Uterus (tissue), 4 donors: ENCODE data around the gene SKI. TPM values are rescaled to one million over a fixed set of nuclear protein-coding genes. Genes with fewer than 3 reads are reported as not detected.

Experiments used
- DNase-seq, 2 donors: peaks; one replicate each; pipeline ENCODE4 v3.0.0-alpha.2; 2019 to 2020
- H3K27ac ChIP-seq, 2 donors: fragments of 200-600 bp; sonication (generic); 1 replicate in 1 of 2; 2 replicates in 1 of 2; pipeline ENCODE4 v1.5.1; 2016 to 2018
- H3K27me3 ChIP-seq, 2 donors: fragments of 200-600 bp; sonication (generic); one replicate each; pipeline ENCODE4 v1.5.1; 2018 to 2019; ENCODE audit warnings: control low read depth in 1 of 2
- H3K36me3 ChIP-seq, 2 donors: fragments of 200-600 bp; sonication (generic); one replicate each; pipeline ENCODE4 v1.5.1; 2019; ENCODE audit warnings: control low read depth in 1 of 2
- H3K4me1 ChIP-seq, 2 donors: fragments of 200-600 bp; sonication (generic); one replicate each; pipeline ENCODE4 v1.5.1; 2018 to 2019; ENCODE audit warnings: control low read depth in 1 of 2
- H3K4me3 ChIP-seq, 2 donors: fragments of 200-600 bp; sonication (generic); 1 replicate in 1 of 2; 2 replicates in 1 of 2; pipeline ENCODE4 v1.5.1; 2018 to 2019; ENCODE audit warnings: mild to moderate bottlenecking in 1 of 2
- H3K9me3 ChIP-seq, 2 donors: fragments of 200-600 bp; sonication (generic); one replicate each; pipeline ENCODE4 v1.5.1; 2019; ENCODE audit warnings: control low read depth in 1 of 2
- POLR2A ChIP-seq, 2 donors: fragments of 450-650 bp; IDR thresholded peaks; one replicate each; pipeline ENCODE4 v1.6.1; 2016; ENCODE audit warnings: antibody characterized with exemption in 2 of 2, mild to moderate bottlenecking in 1 of 2, moderate library complexity in 1 of 2
- intact Hi-C: fragments of 100-400 bp; cut with DNase I; formaldehyde crosslinking; loops from one replicate; pipeline ENCODE4 v1.15.1; 2023; ENCODE audit warnings: low total_unique reads
- total RNA-seq, 4 donors: library from RNA; depleted of rRNA in 3 of 4; stranded (reverse); fragments of >200 nt in 3 of 4; gene quantifications; one replicate each; pipeline versions ENCODE4 v1.1.0 to v1.2.4, GENCODE V29; 2014 to 2023
- TF ChIP-seq, protein P1 (sequence below), 4 experiments: fragments of 200-600 bp in 2 of 4; fragments of 450-650 bp in 2 of 4; sonication (generic) in 2 of 4; IDR thresholded peaks; one replicate each; pipeline ENCODE4 v1.5.1; 2016 to 2019; ENCODE audit warnings: antibody characterized with exemption in 4 of 4, mild to moderate bottlenecking in 2 of 4, moderate library complexity in 1 of 4
- donor health status: DM: yes; HTN: yes; CAD: no.

Gene SKI
- total RNA-seq: 100 to 1,000 TPM in 1 of 4 donors, 10 to 100 TPM in 3; 22.8 to 148 (median 34.9) TPM

DNA sequence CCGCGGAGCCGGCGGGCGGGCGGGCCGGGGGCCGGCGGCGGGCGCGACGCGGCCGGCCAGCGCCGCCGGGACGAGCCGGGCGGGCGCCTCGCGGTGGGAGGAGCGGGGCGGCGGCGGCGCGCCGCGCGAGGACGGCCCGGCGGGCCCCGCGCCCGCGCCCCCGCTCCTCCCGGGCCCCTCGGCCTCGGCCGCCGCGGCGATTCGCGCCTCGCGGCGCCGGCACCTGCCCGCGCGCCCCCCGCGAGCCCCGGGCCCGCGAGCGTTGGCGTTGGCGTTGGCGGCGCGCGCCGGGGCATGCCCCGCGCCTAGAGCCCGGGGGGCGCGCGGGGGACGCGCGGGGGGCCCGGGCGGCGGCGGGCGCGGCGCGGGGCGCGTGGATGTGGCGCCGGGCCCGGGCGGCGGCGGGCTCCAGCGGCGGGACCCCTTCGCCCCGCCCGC, at the start of gene SKI:
Gene SKI, plus strand, starts transcription at position 163 of the 438 bp plus-strand sequence. CDS start 448 bp downstream, outside the sequence.
- peaks cover 0 to 11% of the 10 kb centered on the region in 2 donors for H3K4me1 ChIP-seq
- H3K4me3 ChIP-seq: peak within 1 kb of the TSS; percentile 68 to 95
- peak within 1 kb of the TSS; percentile 99 to 100 for H3K27ac ChIP-seq
- TF ChIP-seq, protein P1, sequence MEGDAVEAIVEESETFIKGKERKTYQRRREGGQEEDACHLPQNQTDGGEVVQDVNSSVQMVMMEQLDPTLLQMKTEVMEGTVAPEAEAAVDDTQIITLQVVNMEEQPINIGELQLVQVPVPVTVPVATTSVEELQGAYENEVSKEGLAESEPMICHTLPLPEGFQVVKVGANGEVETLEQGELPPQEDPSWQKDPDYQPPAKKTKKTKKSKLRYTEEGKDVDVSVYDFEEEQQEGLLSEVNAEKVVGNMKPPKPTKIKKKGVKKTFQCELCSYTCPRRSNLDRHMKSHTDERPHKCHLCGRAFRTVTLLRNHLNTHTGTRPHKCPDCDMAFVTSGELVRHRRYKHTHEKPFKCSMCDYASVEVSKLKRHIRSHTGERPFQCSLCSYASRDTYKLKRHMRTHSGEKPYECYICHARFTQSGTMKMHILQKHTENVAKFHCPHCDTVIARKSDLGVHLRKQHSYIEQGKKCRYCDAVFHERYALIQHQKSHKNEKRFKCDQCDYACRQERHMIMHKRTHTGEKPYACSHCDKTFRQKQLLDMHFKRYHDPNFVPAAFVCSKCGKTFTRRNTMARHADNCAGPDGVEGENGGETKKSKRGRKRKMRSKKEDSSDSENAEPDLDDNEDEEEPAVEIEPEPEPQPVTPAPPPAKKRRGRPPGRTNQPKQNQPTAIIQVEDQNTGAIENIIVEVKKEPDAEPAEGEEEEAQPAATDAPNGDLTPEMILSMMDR (IDR thresholded peaks at IDR 0.05): no peak
- no peak for TF ChIP-seq POLR2A (IDR thresholded peaks at IDR 0.05)
- H3K36me3 ChIP-seq: no peaks in the 10 kb centered on the region
- intact Hi-C loops: loop anchor here (2.0 kb wide), 1 partner anchor 79 kb away; no protein-coding TSS in a partner anchor
- DNase-seq: no peak
- no peaks in the 10 kb centered on the region for H3K27me3 ChIP-seq
- H3K9me3 ChIP-seq: no peaks in the 10 kb centered on the region

DNA sequence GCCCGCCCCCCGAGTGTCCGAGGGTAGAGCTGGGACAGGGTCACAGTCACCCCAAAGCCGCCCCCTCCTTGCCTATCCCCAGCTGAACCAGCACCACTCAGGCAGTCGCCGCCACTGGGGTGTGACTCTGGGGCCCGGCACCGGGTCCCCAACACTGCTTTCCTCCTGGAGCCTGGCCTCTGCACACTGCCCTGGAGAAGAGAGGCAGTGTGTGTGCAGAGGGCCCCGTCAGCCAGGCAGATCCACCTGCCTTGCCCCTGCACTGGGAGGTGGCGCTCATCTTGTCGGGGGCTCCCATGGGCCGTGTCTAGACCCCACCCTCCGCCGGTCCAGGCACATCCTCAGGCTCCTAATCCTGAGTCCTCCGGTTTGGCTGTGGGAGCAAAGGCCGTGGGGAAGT, 49.2 kb upstream of the SKI start:
- Histone ChIP-seq H3K36me3 (no peaks in the 10 kb centered on the region), H3K9me3 (no peaks in the 10 kb centered on the region), H3K4me1 (no peaks in the 10 kb centered on the region), H3K27me3 (no peaks in the 10 kb centered on the region), H3K4me3 (no peak overlapping the region), H3K27ac (no peak overlapping the region)
- DNase-seq: no peak
- intact Hi-C loops: no loop called here
- TF ChIP-seq, protein P1 (IDR thresholded peaks at IDR 0.05): no peak
- no peak for TF ChIP-seq POLR2A (IDR thresholded peaks at IDR 0.05)

DNA sequence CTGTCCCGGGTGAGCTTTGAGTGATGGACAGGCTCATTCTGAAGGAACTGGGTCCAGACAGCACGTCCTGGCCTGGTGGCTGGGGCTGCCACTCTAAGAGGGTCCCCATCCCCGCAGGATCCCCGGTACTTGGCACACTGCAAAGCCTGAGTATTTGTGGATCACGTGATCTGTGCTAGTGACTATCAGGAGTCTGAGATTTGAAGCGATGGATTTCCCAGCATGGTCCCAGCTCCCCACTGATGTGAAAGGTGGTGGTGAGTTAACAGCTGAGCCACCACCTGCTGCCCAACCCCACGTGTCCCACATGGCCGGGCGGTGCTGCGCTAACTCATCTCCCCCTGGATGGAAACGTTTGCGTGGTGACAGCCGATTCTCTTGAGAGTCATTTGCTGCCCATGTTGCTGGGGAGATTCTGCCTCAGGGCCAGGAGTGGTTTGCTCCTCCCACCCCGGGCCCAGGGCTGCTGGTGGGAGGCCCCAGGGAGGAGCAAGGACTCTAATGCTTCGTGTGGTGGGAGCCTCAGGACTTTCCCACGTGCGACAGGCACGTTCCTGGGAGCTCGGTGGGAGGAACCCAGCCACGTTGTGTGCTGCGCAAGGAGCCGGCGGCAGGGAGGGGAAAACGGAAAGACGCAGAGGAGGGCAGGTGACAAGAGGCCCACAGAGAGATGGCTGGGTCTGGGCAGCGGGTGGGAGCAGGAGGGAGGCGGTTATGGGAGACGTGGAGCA, 48.7 kb upstream of the SKI start:
- no peak for TF ChIP-seq POLR2A (IDR thresholded peaks at IDR 0.05)
- TF ChIP-seq, protein P1 (IDR thresholded peaks at IDR 0.05): no peak
- intact Hi-C loops: no loop called here

DNA sequence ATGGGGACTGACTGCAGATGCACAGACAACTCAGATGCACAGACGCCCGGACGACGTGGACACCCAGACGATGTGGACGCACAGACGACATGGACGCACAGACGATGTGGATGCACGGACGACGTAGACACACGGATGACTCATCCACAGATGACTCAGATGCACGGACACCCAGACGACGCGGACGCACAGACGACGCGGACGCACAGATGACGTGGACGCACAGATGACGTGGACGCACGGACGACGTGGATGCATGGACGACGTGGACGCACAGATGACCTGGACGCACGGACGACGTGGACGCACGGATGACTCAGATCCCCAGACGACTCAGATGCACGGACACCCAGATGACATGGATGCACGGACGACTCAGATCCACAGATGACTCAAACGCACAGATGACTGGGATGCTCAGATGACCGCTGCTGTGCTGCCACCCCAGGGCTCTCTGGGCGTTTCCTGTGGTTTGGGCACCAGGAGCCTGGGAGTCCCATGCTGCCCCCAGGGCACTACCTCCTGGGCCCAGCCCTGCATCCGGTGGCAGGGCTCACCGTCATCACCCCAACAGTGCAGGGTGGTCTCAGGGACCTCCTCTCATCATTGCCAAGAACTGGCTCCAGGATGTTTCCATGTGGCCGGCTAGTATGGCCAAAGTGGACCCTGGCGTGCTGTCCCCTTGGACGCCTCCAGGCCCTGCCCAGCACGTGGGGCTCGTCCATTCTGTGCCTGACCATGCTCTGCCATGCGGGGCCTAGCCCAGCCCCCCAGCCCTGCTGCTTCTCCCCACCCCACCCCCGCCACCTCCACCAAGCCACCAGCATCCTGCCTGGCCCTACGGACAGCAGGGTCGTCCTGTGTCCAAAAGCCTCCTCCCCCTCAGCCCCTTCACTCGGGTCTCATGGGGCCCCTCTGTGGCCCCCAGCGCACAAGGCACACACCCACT, 47.5 kb upstream of the SKI start:
- intact Hi-C loops: no loop called here
- H3K9me3 ChIP-seq: no peaks in the 10 kb centered on the region

More for the DNA sequence above, 48.7 kb upstream of the SKI start:
- no peaks in the 10 kb centered on the region for H3K4me1 ChIP-seq
- H3K4me3 ChIP-seq: no peak overlapping the region
- H3K27ac ChIP-seq: no peak overlapping the region
- no peak for DNase-seq
- H3K36me3 ChIP-seq: no peaks in the 10 kb centered on the region
- no peaks in the 10 kb centered on the region for H3K9me3 ChIP-seq
- H3K27me3 ChIP-seq: no peaks in the 10 kb centered on the region

More for the DNA sequence above, 47.5 kb upstream of the SKI start:
- no peak for TF ChIP-seq POLR2A (IDR thresholded peaks at IDR 0.05)
- TF ChIP-seq, protein P1 (IDR thresholded peaks at IDR 0.05): no peak
- Histone ChIP-seq H3K4me1 (no peaks in the 10 kb centered on the region), H3K4me3 (no peak overlapping the region), H3K27me3 (no peaks in the 10 kb centered on the region), H3K27ac (no peak overlapping the region), H3K36me3 (no peaks in the 10 kb centered on the region)
- no peak for DNase-seq
